WI38 (cell line): Measurements from ENCODE around the gene ZNF487.

Source experiments
- H3K4me3 ChIP-seq: 2 replicates; pipeline ENCODE4 v1.5.1; 2011; ENCODE audit warnings: low read depth, mild to moderate bottlenecking, control low read depth, low read length
- CTCF ChIP-seq: IDR thresholded peaks from 2 replicates; pipeline ENCODE4 v1.5.1; 2012; ENCODE audit warnings: low read depth, mild to moderate bottlenecking, control low read depth, low read length

The ZNF487 gene

GRCh38 chr10:43393606-43394360, 43.1 kb upstream of the ZNF487 start:
- H3K4me3 ChIP-seq, result no peak overlapping the region
- no peak for TF ChIP-seq CTCF

GRCh38 chr10:43394868-43395267, 42.0 kb upstream of the ZNF487 start:
- TF ChIP-seq CTCF, result no peak
- peak overlapping the region; percentile 59 for H3K4me3 ChIP-seq

GRCh38 chr10:43395571-43396060, 41.3 kb upstream of the ZNF487 start:
- H3K4me3 ChIP-seq, result peak overlapping the region; percentile 59
- no peak for TF ChIP-seq CTCF

- H3K4me3 ChIP-seq, result peak overlapping the region; percentile 59
- no peak for TF ChIP-seq CTCF
Measured at GRCh38 chr10:43396061-43396927, 40.6 kb upstream of the ZNF487 start.

GRCh38 chr10:43396928-43397624, 39.8 kb upstream of the ZNF487 start:
- TF ChIP-seq CTCF, result no peak
- H3K4me3 ChIP-seq, result peak overlapping the region; percentile 59

GRCh38 chr10:43398939-43399319, 38.0 kb upstream of the ZNF487 start:
- no peak overlapping the region for H3K4me3 ChIP-seq
- TF ChIP-seq CTCF, result no peak
